HepG2 (cell line): Measurements from ENCODE around the gene KLB.

Experiments
- ASH2L ChIP-seq: fragments of 300-600, 200-600 bp; sonication (generic); IDR thresholded peaks from 2 replicates; pipeline ENCODE4 v1.7.0; 2017; ENCODE audit warnings: low read depth, mild to moderate bottlenecking, moderate library complexity, mixed read lengths, low read length; ENCODE audit not compliant: insufficient read length
- CTCF ChIP-seq: sonication (generic); formaldehyde crosslinking; IDR thresholded peaks from 2 replicates; pipeline ENCODE4 v1.5.0; 2020; ENCODE audit warnings: mild to moderate bottlenecking, missing genetic modification reagents, moderate library complexity
- FOXA1 ChIP-seq, 2 experiments: fragments of 450-650 bp in 1 of 2; sonication (generic) in 1 of 2; formaldehyde crosslinking in 1 of 2; IDR thresholded peaks; 2 replicates each; pipeline versions ENCODE4 v1.4.0 to v1.6.1; 2016 to 2020; ENCODE audit warnings: missing genetic modification reagents in 1 of 2
- JUNB ChIP-seq: sonication (generic); formaldehyde crosslinking; IDR thresholded peaks from 2 replicates; pipeline ENCODE4 v1.8.0; 2022; ENCODE audit warnings: missing genetic modification reagents, mild to moderate bottlenecking, borderline replicate concordance
- MYNN ChIP-seq: sonication (generic); formaldehyde crosslinking; IDR thresholded peaks from 2 replicates; pipeline ENCODE4 v1.4.0; 2020; ENCODE audit warnings: mild to moderate bottlenecking, low read depth, missing genetic modification reagents
- NR2F6 ChIP-seq, 2 experiments: IDR thresholded peaks; 2 replicates each; pipeline ENCODE4 v1.6.1; 2016; ENCODE audit warnings: antibody characterized with exemption in 1 of 2, mild to moderate bottlenecking in 1 of 2
- SRSF4 ChIP-seq: fragments of 200-400 bp; formaldehyde crosslinking; IDR thresholded peaks from one replicate; pipeline ENCODE4 v1.6.1; 2018; ENCODE audit warnings: mild to moderate bottlenecking, low read depth, low read length, moderate library complexity; ENCODE audit not compliant: poor library complexity, severe bottlenecking
- STAT5B ChIP-seq: sonication (generic); formaldehyde crosslinking; IDR thresholded peaks from 2 replicates; pipeline ENCODE4 v1.4.0; 2020; ENCODE audit warnings: missing genetic modification reagents
- ZNF24 ChIP-seq: fragments of 450-650 bp; IDR thresholded peaks from 2 replicates; pipeline ENCODE4 v1.6.1; 2017; ENCODE audit warnings: antibody characterized with exemption, mild to moderate bottlenecking
- ZNF260 ChIP-seq: sonication (generic); formaldehyde crosslinking; IDR thresholded peaks from 2 replicates; pipeline ENCODE4 v1.4.0; 2020; ENCODE audit warnings: missing genetic modification reagents, low read depth, mild to moderate bottlenecking, borderline replicate concordance

GRCh38 chr4:39446483-39446841 lies 39.7 kb downstream of the KLB start:
- no peak for TF ChIP-seq JUNB (CRISPR knock-in tag)
- no peak for TF ChIP-seq ZNF24
- TF ChIP-seq CTCF = no peak
- no peak for TF ChIP-seq FOXA1 (IDR thresholded peaks at IDR 0.05)
- TF ChIP-seq FOXA1 (CRISPR knock-in tag; IDR thresholded peaks at IDR 0.05) = no peak
- no peak for TF ChIP-seq STAT5B (CRISPR knock-in tag)
- no peak for TF ChIP-seq SRSF4
- no peak for TF ChIP-seq ASH2L
- TF ChIP-seq ZNF260 = no peak
- TF ChIP-seq MYNN (CRISPR knock-in tag) = no peak
- no peak for TF ChIP-seq NR2F6 (IDR thresholded peaks at IDR 0.05)
- TF ChIP-seq NR2F6 (CRISPR knock-in tag; IDR thresholded peaks at IDR 0.05) = no peak
